GM19395 (cell line): ENCODE data around the gene DPYSL5.

Experiments
- ATAC-seq: cut with Tn5 transposase; IDR thresholded peaks from one replicate; pipeline ENCODE4 v1.9.1; 2021; ENCODE audit warnings: mild to moderate bottlenecking, moderate library complexity; ENCODE audit not compliant: unreplicated experiment

Gene DPYSL5

GRCh38 chr2:26845021-26845420, 2.9 kb upstream of the DPYSL5 start:
- no peak for ATAC-seq

DNA sequence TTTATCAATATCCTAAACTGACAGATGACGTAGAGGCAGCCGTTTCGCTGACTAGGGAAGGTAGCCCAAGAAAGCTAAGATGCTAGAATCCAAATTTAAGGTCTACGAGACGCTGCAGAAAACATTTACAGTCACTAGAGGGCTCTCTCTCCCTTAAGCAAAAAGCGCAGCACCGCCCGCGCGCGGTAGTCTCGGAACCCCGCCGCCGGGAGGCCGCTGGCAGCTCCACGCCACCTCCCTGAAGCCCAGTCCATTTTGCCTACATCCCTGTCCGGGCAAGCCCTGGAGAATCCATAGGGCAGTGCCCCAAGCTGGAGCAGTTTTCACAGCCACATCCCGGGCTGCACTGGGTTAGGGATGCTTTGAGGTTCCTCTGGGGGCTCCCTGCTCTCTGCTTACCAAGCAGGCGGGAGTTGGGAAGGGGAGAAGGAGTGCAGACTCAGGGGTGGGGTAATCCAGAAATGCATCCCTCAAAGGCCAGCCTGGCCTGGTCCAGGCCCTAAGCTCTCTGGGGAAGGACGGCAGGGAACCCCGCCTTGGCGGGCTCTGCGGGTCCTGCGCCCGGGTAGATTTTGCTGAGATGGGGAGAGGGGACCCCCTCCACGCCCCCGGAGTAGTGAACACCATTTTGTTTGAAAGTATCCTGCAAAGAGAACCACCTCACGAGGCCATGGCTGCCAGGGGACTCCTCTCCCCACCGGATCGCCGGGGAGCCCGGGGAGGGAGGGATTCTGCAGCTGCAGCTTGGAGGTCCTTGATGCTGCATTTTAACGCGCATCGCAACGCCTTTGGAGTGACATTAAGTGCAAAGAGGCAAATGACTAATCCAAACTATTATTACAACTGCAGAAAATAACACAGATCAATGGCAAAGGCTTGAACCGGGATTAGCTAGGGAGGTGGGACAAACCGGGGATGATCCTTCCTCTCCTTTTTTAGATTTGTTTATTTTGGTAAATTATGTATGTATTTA, 1.3 kb upstream of the DPYSL5 start:
- no peak for ATAC-seq

DNA sequence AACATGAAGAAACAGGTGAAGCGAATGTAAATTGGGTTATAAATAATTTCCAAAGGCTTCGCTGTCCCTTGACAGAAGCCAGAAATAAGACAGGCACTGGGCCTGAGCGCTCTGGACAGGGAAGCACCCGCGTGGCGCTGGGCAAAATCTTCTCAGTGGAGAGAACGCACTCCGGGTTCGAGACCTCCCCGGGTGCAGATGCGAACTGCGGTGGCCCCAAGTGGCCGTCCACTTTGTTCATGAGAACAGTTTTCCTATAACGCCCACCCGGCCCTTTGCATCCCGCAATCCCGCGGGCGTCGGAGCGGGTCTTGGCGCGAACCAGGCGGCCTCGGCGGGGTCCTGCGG, 651 bp upstream of the DPYSL5 start:
- ATAC-seq, result no peak

GRCh38 chr2:26848336-26849055, 564 bp downstream of the DPYSL5 start:
- no peak for ATAC-seq

GRCh38 chr2:26849056-26849999, 1.4 kb downstream of the DPYSL5 start:
- ATAC-seq, result no peak

GRCh38 chr2:26850000-26850431, 2.1 kb downstream of the DPYSL5 start:
- no peak for ATAC-seq

DNA sequence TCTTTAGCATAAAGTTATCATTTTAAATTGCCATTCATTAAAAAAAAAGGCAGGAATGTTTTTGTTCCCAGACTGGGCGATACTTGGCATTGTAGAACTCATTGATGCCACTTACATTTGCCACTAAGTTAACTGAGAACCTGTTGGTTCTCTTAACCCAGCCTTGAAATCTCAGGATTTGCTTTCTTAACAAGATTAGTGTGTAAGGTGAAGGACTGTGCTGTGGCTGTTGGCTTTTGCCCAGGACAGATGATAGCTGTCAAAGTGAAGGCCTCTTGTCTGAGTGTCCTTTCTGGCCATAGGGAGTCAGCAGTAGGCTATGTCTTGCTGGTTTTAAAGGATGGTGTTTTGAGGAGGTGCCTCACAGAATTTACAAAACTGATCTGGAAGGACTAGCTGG, 2.6 kb downstream of the DPYSL5 start:
- ATAC-seq, result no peak

GRCh38 chr2:26852405-26853306, 4.7 kb downstream of the DPYSL5 start:
- no peak for ATAC-seq

DNA sequence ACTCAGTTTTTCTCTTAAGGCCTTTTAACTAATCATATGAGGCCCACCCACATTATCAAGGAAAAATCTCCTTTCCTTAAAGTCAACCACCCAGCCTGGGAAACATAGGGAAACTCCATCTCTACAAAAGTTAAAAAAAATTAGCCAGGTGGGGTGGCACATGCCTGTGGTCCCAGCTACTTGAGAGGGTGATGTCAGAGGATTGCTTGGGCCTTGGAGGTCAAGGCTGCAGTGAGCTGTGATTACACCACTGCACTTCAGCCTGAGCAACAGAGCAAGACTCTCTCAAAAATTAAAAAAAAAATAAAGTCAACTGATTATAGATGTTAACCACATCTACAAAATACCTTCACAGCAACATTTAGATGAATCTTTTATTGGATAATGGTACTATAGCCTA, 5.8 kb downstream of the DPYSL5 start:
- ATAC-seq, result no peak

DNA sequence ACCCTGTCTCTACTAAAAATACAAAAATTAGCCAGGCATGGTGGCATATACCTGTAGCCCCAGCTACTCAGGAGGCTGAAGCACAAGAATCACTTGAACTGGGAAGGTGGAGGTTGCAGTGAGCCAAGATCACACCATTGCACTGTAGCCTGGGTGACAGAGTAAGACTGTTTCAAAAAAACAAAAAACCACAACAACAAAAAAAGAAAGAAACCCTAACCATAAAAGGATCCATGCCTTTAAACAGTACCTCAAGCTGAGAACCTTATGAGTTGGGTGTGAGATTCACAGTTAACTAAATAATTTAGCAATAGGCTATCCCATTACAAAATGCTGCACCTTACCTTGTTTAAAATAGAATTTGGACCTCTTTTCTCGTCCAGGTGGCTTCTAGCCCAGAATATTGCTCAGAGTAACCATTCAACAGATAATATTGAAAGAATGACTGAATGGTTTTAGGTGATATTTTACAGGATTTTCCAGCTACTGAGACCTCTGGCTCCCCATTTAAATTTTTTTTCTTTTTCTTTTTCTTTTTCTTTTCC, 6.4 kb downstream of the DPYSL5 start:
- ATAC-seq, result no peak

DNA sequence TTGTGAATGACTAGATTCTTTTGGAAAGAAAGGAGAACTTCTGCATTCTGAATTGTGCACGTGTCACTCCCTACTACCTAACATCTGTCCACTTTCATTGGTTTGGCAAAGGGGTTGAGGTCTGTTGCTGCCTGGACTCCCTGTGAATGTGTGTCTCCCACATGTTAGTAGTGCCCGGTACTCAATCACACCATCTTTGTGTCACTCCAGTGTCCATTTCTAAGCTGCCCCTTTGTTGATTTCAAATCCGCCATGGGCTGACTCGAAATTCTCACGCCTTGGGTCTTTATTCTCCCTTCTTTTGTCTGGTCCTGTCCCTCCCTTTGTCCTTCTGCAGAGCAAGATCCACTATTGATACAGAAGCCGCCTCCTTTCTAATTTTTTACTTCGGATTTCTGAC, 7.5 kb downstream of the DPYSL5 start:
- no peak for ATAC-seq

DNA sequence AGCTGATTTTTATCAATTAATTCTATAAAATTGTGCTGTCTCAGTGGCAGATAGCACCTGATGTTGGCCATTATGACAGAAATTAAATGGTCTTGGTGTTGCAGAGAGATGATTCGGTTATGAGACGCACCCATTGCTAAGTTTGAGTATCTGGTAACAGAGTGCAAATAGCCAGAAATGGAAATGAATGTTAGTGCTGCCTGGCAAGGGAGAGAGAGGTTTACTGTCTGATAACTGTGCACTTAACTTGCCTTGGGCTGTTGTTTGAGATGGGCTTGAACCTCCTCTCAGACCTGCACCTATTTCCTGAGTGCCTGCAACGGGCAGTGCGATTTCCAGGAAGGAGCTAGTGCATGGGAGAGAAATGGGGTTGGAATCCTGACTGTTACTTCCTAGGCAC, 11.7 kb downstream of the DPYSL5 start:
- ATAC-seq, result no peak

- ATAC-seq, result no peak
Measured at GRCh38 chr2:26860211-26860850, 12.4 kb downstream of the DPYSL5 start.

GRCh38 chr2:26861610-26862224, 13.8 kb downstream of the DPYSL5 start:
- no peak for ATAC-seq

- ATAC-seq, result no peak
Measured at GRCh38 chr2:26864226-26864625, 16.3 kb downstream of the DPYSL5 start.

GRCh38 chr2:26864646-26865045, 16.7 kb downstream of the DPYSL5 start:
- no peak for ATAC-seq

DNA sequence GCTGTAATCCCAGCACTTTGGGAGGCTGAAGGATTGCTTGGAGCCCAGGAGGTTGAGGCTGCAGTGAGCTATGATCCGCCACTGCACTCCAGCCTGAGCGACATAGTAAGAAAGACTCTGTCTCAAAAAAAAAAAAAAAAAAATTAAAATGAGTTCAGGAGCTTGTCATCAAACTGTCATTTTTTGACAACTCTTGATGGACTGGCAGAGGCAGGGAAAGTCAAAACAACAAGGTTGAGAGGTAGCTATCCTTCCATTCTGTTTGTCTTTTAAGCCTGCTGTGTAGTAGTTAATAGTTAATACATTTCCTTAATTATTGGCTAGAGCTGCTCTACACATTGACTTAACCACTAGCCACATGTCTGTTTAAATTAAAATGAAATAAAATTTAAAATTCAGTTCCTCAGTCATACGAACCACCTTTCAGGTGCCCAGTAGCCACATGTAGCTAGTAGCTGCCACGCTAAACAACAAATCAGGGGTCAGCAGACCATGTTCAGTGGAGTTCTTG, 22.7 kb downstream of the DPYSL5 start:
- ATAC-seq, result no peak

- ATAC-seq, result no peak
Measured at GRCh38 chr2:26873286-26873983, 25.5 kb downstream of the DPYSL5 start.
